ENCODE data around the gene DCANP1.
A peak's percentile ranks its signal among the peaks of the same experiment; 100 is the strongest.

DCANP1 gene

DNA sequence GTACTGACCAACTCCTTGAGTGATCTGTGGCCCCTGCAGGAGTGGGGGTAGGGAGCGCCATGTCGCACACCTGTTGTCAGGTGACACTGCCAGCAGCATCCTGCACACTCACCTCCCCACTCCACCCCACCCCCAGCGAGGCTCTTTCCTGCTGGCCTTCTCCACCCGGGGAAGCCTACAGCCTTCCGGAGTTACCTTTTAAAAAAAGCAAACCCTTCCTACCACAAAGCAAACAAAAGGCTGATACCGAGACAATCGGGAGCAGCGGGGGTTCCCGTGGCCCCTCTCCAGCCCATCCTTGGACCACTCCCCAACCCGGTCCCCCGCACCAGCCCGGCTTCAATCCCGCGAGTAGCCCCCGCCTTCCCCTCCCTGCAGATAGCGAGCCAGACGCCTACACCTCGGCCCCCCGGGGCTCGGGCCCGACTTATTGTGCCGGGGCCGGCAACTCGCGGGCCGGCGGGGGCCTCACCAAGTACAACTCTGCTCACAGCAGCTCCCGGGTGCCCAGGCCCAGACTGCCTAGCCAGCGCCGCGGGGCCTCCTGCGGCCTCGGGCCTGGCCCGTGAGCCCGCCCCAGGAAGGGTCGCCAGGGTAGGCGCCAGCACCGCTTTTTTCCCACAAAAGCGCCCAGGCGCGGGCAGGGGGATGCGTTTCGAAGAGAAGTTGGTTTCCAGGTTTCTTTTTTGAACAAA lies 48.8 kb downstream of the DCANP1 start:
- no peaks in the 10 kb centered on the region for H3K9me3 Mint-ChIP-seq
- peak overlapping the region; percentile 87 to 90 for H3K4me3 Mint-ChIP-seq
- peaks cover 62% of the 10 kb centered on the region for H3K4me1 Mint-ChIP-seq
- ATAC-seq (peak; percentile 69), DNase-seq (peak; percentile 43 to 62)
- H3K27me3 Mint-ChIP-seq = peaks cover 13% of the 10 kb centered on the region
- H3K27ac Mint-ChIP-seq = peak overlapping the region; percentile 93 to 96

DNA sequence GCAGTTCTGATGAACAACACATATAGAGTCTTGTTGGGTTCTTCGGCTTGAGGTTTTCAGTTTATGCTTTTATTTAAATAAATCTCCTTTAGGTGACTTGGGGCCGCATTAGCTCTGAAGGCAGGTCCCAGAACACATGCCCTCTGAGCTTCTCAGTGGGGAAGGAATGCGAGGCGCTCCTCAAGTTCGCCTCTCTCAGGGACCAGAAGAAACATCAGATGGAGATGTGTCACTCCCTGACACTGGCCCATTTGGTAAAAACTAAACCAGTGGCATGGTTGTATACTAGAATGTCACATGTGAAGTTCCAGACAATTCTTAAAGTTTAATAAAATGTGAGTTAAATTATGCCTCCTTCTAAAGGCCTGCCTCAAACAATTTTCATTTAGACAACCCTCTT lies 50.1 kb downstream of the DCANP1 start:
- Mint-ChIP-seq H3K4me1 (peaks cover 74% of the 10 kb centered on the region), H3K27me3 (peaks cover 13% of the 10 kb centered on the region), H3K27ac (peak overlapping the region in 1 of 2 donors; percentile 44), H3K4me3 (peak overlapping the region; percentile 37 to 66), H3K9me3 (no peaks in the 10 kb centered on the region)
- ATAC-seq (no peak), DNase-seq (no peak)

DNA sequence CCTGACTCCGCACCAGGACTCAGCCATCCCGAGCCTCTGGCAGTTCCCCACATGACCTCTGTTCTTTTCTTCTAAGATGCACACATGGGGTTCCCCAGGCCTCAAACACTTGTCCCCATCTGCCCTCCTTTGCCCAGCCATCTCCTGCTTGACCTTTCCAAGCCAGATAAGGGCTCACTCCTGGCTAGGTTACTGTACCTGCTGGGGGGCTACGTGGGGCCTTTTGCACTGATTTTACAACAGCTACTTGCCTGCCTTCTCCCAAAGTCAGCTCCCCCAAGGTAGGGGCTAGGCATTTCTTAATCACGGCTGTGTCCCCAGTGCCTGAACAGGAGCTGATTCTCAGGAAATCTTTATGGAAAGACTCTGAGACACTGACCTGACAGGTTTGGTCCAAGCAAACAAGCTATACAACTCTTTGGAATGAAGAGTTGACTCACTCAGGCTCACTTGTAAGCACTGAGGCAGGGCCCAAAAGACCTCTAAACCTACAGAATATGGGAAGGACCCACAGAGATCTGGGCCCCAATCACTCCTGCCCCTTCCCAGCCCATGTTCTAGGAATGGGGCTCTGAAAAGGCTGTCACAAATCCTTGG lies 50.6 kb downstream of the DCANP1 start:
- H3K27me3 Mint-ChIP-seq = peaks cover 13% of the 10 kb centered on the region
- H3K9me3 Mint-ChIP-seq = no peaks in the 10 kb centered on the region
- peak overlapping the region; percentile 46 to 66 for H3K27ac Mint-ChIP-seq
- H3K4me3 Mint-ChIP-seq = peak overlapping the region in 1 of 2 donors; percentile 4
- ATAC-seq (no peak), DNase-seq (no peak)
- H3K4me1 Mint-ChIP-seq = peaks cover 80% of the 10 kb centered on the region

DNA sequence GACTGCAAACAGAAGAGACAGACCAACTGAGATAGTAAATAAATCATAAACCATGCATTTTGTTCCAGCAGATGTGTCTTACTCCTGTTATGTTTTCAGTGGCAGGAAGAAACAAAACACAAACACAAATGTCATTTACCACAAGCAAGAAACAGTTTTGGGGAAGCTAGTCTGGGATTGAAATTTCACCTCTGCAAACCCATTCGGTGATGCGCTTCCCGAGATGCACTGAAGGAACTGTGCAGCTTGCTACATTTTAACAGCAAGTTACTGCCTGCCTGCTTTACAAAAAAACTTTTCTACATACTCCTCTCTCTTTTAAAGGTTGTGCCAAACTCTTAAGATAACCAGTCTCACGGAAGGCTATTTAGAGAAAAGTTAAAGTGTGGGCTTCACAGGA lies 51.3 kb downstream of the DCANP1 start:
- peaks cover 8% of the 10 kb centered on the region for H3K27me3 Mint-ChIP-seq
- H3K9me3 Mint-ChIP-seq = no peaks in the 10 kb centered on the region
- no peak overlapping the region for H3K27ac Mint-ChIP-seq
- H3K4me1 Mint-ChIP-seq = peaks cover 83% of the 10 kb centered on the region
- DNase-seq (no peak), ATAC-seq (no peak)
- no peak overlapping the region for H3K4me3 Mint-ChIP-seq

DNA sequence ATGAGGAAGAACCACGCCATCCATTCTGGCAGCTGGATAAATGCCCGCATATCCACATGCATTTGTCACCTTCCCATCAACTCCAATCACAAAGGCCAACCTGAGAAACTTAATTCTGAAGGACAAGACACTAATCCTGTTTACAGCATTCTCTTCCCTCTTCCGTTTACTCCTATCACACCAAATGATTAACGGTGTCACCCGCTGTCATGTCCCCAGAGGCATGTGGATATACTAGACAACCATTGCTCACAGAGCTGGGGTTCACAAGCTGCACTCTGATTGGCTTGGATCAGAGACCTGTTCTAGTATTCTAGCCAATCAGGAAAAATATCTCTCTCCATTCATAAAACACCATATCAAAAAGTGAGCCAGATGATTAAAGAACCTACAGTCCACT lies 51.7 kb downstream of the DCANP1 start:
- peaks cover 81% of the 10 kb centered on the region for H3K4me1 Mint-ChIP-seq
- no peaks in the 10 kb centered on the region for H3K9me3 Mint-ChIP-seq
- peaks cover 4% of the 10 kb centered on the region for H3K27me3 Mint-ChIP-seq
- DNase-seq = no peak
- ATAC-seq = no peak
- H3K27ac Mint-ChIP-seq = peak overlapping the region; percentile 16 to 24
- no peak overlapping the region for H3K4me3 Mint-ChIP-seq
